NCI-H526 treated with DMSO at 0.1 percent for 48 hours (cell line): Measurements from ENCODE around the gene GFPT2.

Experiments used
- DNase-seq: peaks from one replicate; lab custom pipeline; 2025; lab: John Stamatoyannopoulos, UW

The GFPT2 gene

GRCh38 chr5:180378438-180379344 lies 25.6 kb upstream of the GFPT2 start:
- DNase-seq: no peak

DNA sequence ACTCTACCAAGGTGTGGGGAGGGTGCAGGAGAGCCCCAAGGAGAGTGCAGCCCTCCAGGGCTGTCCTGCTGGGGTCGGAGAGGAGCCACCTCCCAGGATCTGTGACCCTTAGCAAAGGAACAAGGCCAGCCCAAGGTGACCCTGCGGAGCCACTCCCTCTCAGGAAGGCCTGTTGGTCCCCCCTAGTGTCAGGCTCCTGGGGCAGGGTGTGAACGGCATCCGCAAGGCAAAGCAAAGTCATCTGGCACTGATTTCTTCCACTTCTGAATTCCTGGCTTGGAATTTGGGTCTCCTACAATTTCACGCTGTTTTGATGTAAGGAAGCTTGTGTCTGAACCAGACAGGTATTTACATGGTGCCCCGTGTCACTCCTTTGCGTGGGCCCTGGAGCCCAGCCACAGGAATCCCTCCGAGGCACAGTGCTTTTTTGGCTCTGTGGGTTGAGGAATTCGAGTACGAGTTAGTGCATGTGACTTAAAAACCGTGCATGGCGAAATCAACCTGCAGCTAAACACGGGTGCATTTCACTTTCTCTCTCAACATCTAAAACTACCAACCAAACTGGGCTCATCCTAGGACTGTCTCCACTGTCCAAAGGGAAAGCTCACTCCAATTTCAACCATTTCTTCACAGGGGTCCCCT lies 24.5 kb upstream of the GFPT2 start:
- no peak for DNase-seq

- no peak for DNase-seq
Observed at GRCh38 chr5:180376511-180376910, 23.4 kb upstream of the GFPT2 start.

DNA sequence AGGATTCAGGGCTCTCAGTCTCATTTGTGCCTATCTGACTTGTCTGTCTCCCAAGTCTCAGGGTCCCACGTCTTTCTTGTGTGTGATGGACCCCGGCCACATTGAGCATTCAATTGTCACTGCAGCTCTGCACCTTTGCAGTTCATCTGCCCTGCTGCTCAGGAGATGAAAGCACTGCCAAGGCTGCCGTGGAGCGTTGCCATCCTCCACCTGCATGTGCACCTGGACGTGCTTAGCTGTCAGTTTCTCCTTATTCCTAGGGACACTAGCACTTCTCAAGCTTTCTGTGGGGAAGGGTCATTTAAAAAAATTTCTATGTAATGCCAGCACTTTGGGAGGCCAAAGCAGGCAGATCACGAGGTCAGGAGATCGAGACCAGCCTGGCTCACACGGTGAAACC lies 22.8 kb upstream of the GFPT2 start:
- no peak for DNase-seq

DNA sequence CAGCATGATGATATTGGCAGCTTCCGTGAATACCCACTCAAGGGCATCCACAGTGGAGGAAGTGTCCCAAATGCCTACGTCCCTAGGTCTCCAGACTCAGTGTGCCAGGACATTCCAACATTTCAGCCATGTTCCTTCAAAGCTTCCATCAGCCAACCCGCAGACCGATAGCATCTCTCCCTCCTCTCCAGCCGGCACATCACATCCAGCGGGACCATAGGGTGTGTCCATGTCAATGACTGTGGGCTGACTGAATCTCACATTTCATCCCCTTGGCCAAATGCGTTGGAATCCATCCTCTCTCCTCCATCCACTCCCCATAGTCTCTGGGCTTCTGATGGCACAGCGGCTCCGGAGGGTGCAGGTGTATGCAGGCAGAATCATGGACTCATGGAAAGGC lies 22.2 kb upstream of the GFPT2 start:
- DNase-seq: no peak

GRCh38 chr5:180373870-180374269 lies 20.7 kb upstream of the GFPT2 start:
- DNase-seq: no peak

DNA sequence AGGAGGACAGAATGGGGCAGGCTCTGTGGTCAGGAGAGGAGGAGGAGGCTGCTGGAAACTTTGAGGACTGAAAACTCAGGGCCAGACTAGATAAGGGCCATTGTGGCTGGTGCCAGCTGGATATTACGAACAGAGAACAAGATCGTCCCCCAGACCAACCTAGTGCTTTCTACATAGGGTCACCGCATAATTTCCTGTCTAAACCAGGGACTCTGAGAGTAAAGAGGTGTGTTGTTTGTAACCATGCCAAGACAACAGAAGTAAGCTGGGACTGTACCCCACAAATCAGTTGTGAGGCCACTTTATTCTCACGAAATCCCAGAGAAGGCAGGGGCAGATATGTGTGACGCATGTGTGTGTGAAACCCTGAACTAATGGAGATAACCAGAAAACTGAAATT lies 20.3 kb upstream of the GFPT2 start:
- no peak for DNase-seq

DNA sequence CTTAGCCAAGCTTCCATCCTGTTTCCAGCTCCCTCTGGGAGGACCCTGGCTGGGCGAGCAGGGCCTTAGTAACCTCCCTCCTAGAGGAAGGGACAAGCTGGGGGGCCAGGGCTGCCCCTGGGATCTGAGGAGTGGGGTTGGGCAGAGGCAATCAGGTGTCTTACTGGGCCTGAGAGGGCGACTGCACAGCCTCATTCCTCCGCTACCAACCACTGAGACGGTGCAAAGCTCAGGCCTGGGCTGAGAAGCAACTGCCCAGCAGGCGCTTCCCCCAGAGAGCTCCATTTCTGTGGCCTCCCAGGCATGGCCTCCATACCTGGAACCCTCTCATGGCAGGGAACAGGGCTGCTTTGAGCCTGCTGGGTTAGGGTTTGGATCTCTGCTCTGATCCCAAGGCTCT lies 18.8 kb upstream of the GFPT2 start:
- DNase-seq: no peak

- DNase-seq: no peak
Observed at GRCh38 chr5:180370861-180371641, 17.9 kb upstream of the GFPT2 start.

- no peak for DNase-seq
Observed at GRCh38 chr5:180367991-180368390, 14.9 kb upstream of the GFPT2 start.

DNA sequence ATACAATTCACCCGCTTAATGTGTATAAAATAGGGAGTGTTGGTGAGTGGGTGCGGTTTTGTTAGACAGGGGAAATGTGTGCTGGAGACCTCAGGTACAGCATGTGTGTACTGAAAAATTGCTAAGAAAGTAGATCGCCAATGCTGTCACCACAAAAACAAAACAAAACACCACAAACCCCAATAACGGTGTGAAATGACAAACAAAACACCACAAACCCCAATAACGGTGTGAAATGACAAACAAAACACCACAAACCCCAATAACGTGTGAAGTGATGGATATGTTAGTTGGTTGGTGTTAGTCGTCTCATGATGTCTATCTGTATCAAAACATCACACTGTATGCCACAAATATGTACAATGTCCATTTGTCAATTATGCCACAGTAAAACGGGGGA lies 14.2 kb upstream of the GFPT2 start:
- DNase-seq: no peak

GRCh38 chr5:180366326-180366725 lies 13.2 kb upstream of the GFPT2 start:
- no peak for DNase-seq

- DNase-seq: no peak
Observed at GRCh38 chr5:180365829-180366228, 12.7 kb upstream of the GFPT2 start.

GRCh38 chr5:180364306-180364856 lies 11.2 kb upstream of the GFPT2 start:
- DNase-seq: no peak

DNA sequence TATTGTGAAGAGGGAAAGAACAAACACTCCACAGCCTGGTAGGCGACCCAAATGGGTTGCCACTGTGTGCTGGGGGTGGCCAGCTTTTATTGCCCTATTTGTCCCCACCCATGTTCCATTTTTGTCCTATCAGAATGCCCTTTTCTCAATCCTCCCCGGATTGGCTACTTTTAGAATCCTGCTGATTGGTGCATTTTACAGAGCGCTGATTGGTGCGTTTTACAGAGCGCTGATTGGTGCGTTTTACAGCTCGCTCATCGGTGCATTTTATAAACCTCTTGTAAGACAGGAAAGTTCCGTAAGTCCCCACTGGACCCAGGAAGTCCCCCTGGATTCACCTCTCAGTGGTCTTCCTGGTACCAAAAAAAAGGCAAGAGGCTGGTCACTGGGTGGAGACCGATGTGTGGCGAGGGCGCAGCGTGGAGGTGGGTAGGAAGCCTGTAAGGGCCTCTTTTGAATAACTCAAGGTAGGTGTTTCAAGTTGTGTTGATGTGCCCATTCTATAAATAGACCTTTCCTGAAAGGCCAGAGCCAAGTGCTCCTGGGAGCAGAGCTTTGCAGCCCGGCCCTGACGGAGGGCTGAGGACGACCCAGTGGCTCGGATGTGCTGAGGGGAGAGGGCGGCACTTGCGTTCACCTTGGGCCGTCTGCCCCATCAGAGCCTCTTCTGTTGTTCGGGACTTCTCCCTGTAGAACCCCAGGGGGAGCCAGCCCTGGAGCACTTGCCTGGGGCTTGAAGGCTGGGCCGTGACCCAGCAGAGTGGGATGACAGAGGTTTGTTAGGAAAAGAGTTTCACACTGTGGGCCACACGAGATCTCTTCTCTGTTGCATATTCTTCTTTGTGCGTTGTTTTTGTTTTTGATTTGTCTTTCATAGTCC lies 7.2 kb upstream of the GFPT2 start:
- DNase-seq: no peak

- no peak for DNase-seq
Observed at GRCh38 chr5:180358694-180359093, 5.6 kb upstream of the GFPT2 start.

DNA sequence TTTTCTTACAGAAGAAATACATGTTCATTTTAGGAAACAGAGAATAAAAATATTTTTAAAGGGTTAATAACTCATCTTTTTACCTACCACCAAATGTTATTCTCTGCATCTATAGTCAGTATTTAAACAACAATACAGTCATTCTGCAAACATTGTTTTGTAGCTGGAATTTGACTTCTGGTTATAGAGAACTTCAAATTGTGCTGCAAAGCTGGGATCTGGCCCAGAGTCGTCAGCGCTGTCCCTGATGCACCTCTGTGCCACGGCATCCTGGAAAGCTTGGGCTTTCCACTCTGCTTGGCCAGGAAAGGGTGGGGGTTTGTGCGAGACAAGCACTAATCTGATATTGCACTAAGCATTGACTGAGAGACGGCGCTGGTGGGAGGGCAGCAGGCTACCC lies 5.0 kb upstream of the GFPT2 start:
- no peak for DNase-seq

- no peak for DNase-seq
Observed at GRCh38 chr5:180354966-180355365, 1.8 kb upstream of the GFPT2 start.

- no peak for DNase-seq
Observed at GRCh38 chr5:180353980-180354452, 880 bp upstream of the GFPT2 start.

GRCh38 chr5:180352116-180353047 lies 754 bp downstream of the GFPT2 start:
- DNase-seq: no peak
